Loucy (cell line): Measurements from ENCODE around the gene ACAT2.

Experiments
- H2AFZ ChIP-seq: fragments of 200-600 bp; sonication (generic); 2 replicates; pipeline ENCODE4 v1.6.0; 2016; ENCODE audit warnings: antibody characterized with exemption, mild to moderate bottlenecking, low read length, moderate library complexity
- H3F3A ChIP-seq: fragments of 200-600 bp; 2 replicates; pipeline ENCODE4 v1.6.0; 2016; ENCODE audit warnings: antibody characterized with exemption, low read depth, mild to moderate bottlenecking
- H3K27me3 ChIP-seq: fragments of 200-600 bp; sonication (generic); 2 replicates; pipeline ENCODE4 v1.6.1; 2014; ENCODE audit warnings: low read length, mild to moderate bottlenecking; ENCODE audit not compliant: insufficient read depth, poor library complexity, severe bottlenecking
- H3K36me3 ChIP-seq: fragments of 200-600 bp; sonication (generic); 2 replicates; pipeline ENCODE4 v1.6.1; 2016; ENCODE audit warnings: low read length; ENCODE audit not compliant: insufficient read depth
- H3K4me1 ChIP-seq: fragments of 200-600 bp; sonication (generic); 2 replicates; pipeline ENCODE4 v1.5.1; 2014; ENCODE audit warnings: low read length, mild to moderate bottlenecking; ENCODE audit not compliant: insufficient read depth, poor library complexity, severe bottlenecking
- H3K4me2 ChIP-seq: fragments of 200-600 bp; sonication (generic); 2 replicates; pipeline ENCODE4 v1.6.0; 2014; ENCODE audit warnings: antibody characterized with exemption, low read length, low read depth, mild to moderate bottlenecking; ENCODE audit not compliant: poor library complexity, severe bottlenecking
- H3K4me3 ChIP-seq: fragments of 200-600 bp; sonication (generic); 2 replicates; pipeline ENCODE4 v1.5.1; 2014; ENCODE audit warnings: low read length, mild to moderate bottlenecking, mixed read lengths; ENCODE audit not compliant: poor library complexity, severe bottlenecking
- H3K79me2 ChIP-seq: fragments of 200-600 bp; sonication (generic); 2 replicates; pipeline ENCODE4 v1.6.1; 2014; ENCODE audit warnings: low read length; ENCODE audit not compliant: insufficient read depth
- H3K9ac ChIP-seq: fragments of 200-600 bp; sonication (generic); 2 replicates; pipeline ENCODE4 v1.6.0; 2014; ENCODE audit warnings: mild to moderate bottlenecking, low read depth, low read length, moderate library complexity; ENCODE audit not compliant: poor library complexity, severe bottlenecking
- H3K9me2 ChIP-seq: fragments of 200-600 bp; sonication (generic); replicated peaks from 2 replicates; pipeline ENCODE4 v1.6.1; 2016; ENCODE audit warnings: low read depth, low read length, mixed read lengths
- H3K9me3 ChIP-seq: fragments of 200-600 bp; sonication (generic); 2 replicates; pipeline ENCODE4 v1.6.1; 2014; ENCODE audit warnings: mild to moderate bottlenecking, antibody characterized with exemption, low read length, low read depth; ENCODE audit not compliant: insufficient read depth
- H4K20me1 ChIP-seq: fragments of 200-600 bp; sonication (generic); 2 replicates; pipeline ENCODE4 v1.6.0; 2014; ENCODE audit warnings: antibody characterized with exemption, low read length, mild to moderate bottlenecking; ENCODE audit not compliant: insufficient read depth, poor library complexity, severe bottlenecking
- EZH2phosphoT487 ChIP-seq: fragments of 200-600 bp; IDR thresholded peaks from 2 replicates; pipeline ENCODE4 v1.6.1; 2018; ENCODE audit warnings: antibody characterized with exemption, mild to moderate bottlenecking, moderate library complexity, borderline replicate concordance
- TF ChIP-seq, protein P1 (sequence below): fragments of 200-600 bp; sonication (generic); conservative IDR thresholded peaks from 2 replicates; pipeline ENCODE4 v1.5.1; 2014; ENCODE audit warnings: mild to moderate bottlenecking, antibody characterized with exemption, low read length

ACAT2 gene

DNA sequence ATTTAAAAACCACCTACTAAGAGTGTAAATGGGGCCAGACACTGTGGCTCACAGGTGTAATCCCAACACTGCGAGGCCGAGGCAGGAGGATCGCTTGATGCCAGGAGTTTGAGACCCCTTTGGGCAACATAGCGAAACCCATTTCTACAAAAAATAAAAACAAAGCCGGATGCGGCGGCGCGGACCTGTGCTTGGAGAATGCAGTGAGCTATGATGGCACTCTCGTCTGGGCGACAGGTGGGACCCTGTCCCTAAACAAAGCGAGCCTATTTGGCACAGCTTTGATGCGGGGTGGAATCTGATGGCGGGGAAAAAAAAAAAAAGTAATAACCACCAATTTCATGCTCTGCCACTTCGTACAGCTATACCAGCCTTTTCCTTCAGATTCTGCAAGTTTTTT, 26.4 kb downstream of the ACAT2 start:
- H3K9me3 ChIP-seq, result no peaks in the 10 kb centered on the region
- H3K27me3 ChIP-seq, result no peaks in the 10 kb centered on the region
- peak overlapping the region; percentile 97 for H3K4me3 ChIP-seq
- H3K4me2 ChIP-seq, result peak overlapping the region; percentile 99
- peak overlapping the region; percentile 96 for H3K9ac ChIP-seq
- peaks cover 39% of the 10 kb centered on the region for H3K36me3 ChIP-seq
- H2AFZ ChIP-seq, result no peak overlapping the region
- peaks cover 78% of the 10 kb centered on the region for H4K20me1 ChIP-seq
- H3F3A ChIP-seq, result no peaks in the 10 kb centered on the region
- TF ChIP-seq, protein P1, sequence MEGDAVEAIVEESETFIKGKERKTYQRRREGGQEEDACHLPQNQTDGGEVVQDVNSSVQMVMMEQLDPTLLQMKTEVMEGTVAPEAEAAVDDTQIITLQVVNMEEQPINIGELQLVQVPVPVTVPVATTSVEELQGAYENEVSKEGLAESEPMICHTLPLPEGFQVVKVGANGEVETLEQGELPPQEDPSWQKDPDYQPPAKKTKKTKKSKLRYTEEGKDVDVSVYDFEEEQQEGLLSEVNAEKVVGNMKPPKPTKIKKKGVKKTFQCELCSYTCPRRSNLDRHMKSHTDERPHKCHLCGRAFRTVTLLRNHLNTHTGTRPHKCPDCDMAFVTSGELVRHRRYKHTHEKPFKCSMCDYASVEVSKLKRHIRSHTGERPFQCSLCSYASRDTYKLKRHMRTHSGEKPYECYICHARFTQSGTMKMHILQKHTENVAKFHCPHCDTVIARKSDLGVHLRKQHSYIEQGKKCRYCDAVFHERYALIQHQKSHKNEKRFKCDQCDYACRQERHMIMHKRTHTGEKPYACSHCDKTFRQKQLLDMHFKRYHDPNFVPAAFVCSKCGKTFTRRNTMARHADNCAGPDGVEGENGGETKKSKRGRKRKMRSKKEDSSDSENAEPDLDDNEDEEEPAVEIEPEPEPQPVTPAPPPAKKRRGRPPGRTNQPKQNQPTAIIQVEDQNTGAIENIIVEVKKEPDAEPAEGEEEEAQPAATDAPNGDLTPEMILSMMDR, result no peak
- no peak for TF ChIP-seq EZH2phosphoT487
- peaks cover 59% of the 10 kb centered on the region for H3K4me1 ChIP-seq
- H3K9me2 ChIP-seq, result no peaks in the 10 kb centered on the region
- H3K79me2 ChIP-seq, result peaks cover 91% of the 10 kb centered on the region

DNA sequence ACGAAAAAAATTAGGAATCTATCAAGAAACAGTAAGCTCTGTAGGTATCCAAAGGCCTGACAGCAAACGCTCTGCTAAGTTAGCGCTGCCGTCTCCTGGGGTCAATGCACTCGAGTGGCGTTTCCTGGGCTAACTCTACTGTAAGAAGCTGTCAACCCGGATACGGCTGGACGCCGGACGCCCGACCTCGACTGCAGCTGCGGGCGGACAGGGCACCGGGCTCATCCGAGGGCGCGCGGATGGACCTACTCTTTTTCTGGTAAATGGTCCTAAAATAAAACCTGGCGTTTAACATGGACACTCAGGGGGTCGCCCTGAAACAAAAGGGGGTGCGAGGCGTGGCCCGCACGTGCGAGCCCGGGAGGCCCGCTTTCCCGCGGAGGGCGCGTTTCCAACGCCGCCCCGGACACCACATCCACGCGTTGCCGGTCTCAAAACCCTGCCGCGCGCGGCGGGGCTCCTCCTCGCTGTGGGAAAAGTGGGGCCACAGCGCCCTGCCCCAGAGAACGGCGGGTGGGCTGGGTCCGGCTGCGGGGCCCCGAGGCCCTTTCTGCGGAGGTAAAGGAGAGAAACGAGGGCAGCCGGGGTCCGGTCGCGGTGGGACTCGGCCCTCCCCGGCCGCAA, 27.0 kb downstream of the ACAT2 start:
- no peaks in the 10 kb centered on the region for H3K9me3 ChIP-seq
- no peaks in the 10 kb centered on the region for H3K27me3 ChIP-seq
- peak overlapping the region; percentile 96 for H3K9ac ChIP-seq
- TF ChIP-seq, protein P1, result no peak
- no peak for TF ChIP-seq EZH2phosphoT487
- H2AFZ ChIP-seq, result peak overlapping the region; percentile 53; the same call in 1 of the 2 replicates
- H3K4me1 ChIP-seq, result peaks cover 54% of the 10 kb centered on the region
- no peaks in the 10 kb centered on the region for H3K9me2 ChIP-seq
- peak overlapping the region; percentile 99 for H3K4me2 ChIP-seq
- H4K20me1 ChIP-seq, result peaks cover 75% of the 10 kb centered on the region
- H3K36me3 ChIP-seq, result peaks cover 33% of the 10 kb centered on the region
- no peaks in the 10 kb centered on the region for H3F3A ChIP-seq
- H3K79me2 ChIP-seq, result peaks cover 91% of the 10 kb centered on the region
- peak overlapping the region; percentile 97 for H3K4me3 ChIP-seq

DNA sequence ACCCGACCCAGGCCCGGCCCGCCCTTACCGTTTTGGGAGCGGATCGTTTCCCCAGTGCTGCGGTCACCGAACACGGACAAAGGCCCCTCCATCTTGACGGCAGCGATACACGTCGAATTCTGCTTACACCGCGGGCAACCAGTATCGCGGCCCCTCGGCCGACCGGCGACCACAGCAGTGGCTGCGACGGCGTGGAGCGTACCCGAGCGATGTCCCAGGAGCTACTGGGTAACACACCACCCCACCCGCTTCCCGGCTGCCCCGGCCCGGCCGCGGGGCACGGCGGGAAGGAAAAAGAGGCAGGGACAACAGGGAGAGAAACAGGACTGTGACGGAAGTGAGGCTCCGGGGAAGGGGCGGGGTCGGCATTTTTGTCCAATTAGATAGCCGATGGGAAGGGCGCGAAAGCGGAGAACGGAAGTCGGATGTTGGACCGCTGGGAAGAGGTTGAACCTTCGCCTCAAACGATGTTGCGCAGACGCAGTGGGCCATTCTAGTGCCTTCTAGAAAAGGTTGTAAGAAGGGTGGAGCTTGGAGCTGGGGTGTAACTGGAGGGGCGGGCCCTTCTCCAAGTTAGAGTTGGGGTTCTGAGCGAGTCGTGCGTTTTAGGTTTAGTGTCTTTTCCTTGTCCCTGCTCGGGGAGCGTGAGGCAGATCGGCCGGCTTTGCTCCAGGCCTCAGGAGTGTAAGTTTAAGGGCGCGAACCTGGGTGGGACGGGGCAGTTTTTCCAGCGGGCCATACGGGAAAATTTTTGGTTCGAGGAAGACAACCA, 27.7 kb downstream of the ACAT2 start, which contains the start of gene TCP1:
Gene TCP1, minus strand, starts transcription at position 226 of the 772 bp plus-strand sequence. Its CDS starts 134 bp downstream, at position 92.
- peaks cover 78% of the 10 kb centered on the region for H4K20me1 ChIP-seq
- H3K9me3 ChIP-seq, result no peaks in the 10 kb centered on the region
- H3K27me3 ChIP-seq, result no peaks in the 10 kb centered on the region
- H3K4me2 ChIP-seq, result peak within 1 kb of the TSS; percentile 99
- no peaks in the 10 kb centered on the region for H3K9me2 ChIP-seq
- H3K4me1 ChIP-seq, result peaks cover 56% of the 10 kb centered on the region
- peak within 1 kb of the TSS; percentile 87 for H2AFZ ChIP-seq
- no peaks in the 10 kb centered on the region for H3F3A ChIP-seq
- H3K4me3 ChIP-seq, result peak within 1 kb of the TSS; percentile 97
- peaks cover 91% of the 10 kb centered on the region for H3K79me2 ChIP-seq
- peak within 1 kb of the TSS; percentile 96 for H3K9ac ChIP-seq
- no peak for TF ChIP-seq EZH2phosphoT487
- TF ChIP-seq, protein P1, result no peak
- H3K36me3 ChIP-seq, result peaks cover 32% of the 10 kb centered on the region
